MM.1S (cell line): Measurements from ENCODE around the gene PCIF1.

ENCODE experiments used
- CTCF ChIP-seq: fragments of 300-600 bp; sonication (generic); IDR thresholded peaks from 2 replicates; pipeline ENCODE4 v1.5.1; 2016; ENCODE audit warnings: antibody characterized with exemption, low read length, mixed read lengths
- EZH2 ChIP-seq: fragments of 300-600 bp; sonication (generic); optimal IDR thresholded peaks from 2 replicates; pipeline ENCODE3; 2017; ENCODE audit warnings: low read depth, mild to moderate bottlenecking, antibody characterized with exemption, low read length, mixed read lengths
- EZH2phosphoT487 ChIP-seq: fragments of 300-600 bp; sonication (generic); IDR thresholded peaks from 2 replicates; pipeline ENCODE4 v1.6.1; 2018; ENCODE audit warnings: antibody characterized with exemption, low read length

- TF ChIP-seq CTCF (no peak), EZH2 (no peak), EZH2phosphoT487 (no peak)
These were observed 38.2 kb downstream of the PCIF1 start for GRCh38 chr20:45972500-45973183.
